AG04450 (cell line): ENCODE results near the gene YPEL1. TPM values are rescaled to one million over a fixed set of nuclear protein-coding genes. Genes with fewer than 3 reads are reported as not detected.

Source experiments
- CTCF ChIA-PET: fragments of 300-600, 350-600 bp; formaldehyde crosslinking; extraction: SDS; loops from one replicate; lab custom pipeline; 2022; ENCODE audit warnings: antibody characterized with exemption, inconsistent platforms; lab: Charles Lee
- POLR2A ChIA-PET: fragments of 350-600 bp; formaldehyde crosslinking; extraction: SDS; loops from one replicate; lab custom pipeline; 2021; ENCODE audit warnings: antibody characterized with exemption, inconsistent platforms; lab: Yijun Ruan, JAX
- DNase-seq: peaks from one replicate; pipeline ENCODE4 v3.0.0-alpha.2; 2011; ENCODE audit warnings: low read depth, low spot score
- H3K27ac ChIP-seq: one replicate; pipeline ENCODE4 v1.5.1; 2012; ENCODE audit warnings: low read depth, low read length, control low read depth
- H3K27me3 ChIP-seq: one replicate; pipeline ENCODE4 v1.6.0; 2012; ENCODE audit warnings: low read length; ENCODE audit not compliant: control insufficient read depth, insufficient read depth
- H3K4me3 ChIP-seq: 2 replicates; pipeline ENCODE4 v1.5.1; 2011; ENCODE audit warnings: mild to moderate bottlenecking, low read depth, low read length, control low read depth
- H3K9me3 ChIP-seq: 2 replicates; pipeline ENCODE4 v1.5.1; 2012; ENCODE audit warnings: low read length; ENCODE audit not compliant: control insufficient read depth, insufficient read depth
- polyA plus RNA-seq: library from polyadenylated mRNA; depleted of rRNA; stranded (reverse); fragments of >200 nt; gene quantifications from 2 replicates; pipeline ENCODE4 v1.2.3, GENCODE V29; 2011
- TF ChIP-seq, protein P1 (sequence below): IDR thresholded peaks from 2 replicates; pipeline ENCODE4 v1.5.1; 2011; ENCODE audit warnings: low read depth, low read length, control low read depth, inconsistent platforms

Gene YPEL1
- polyA plus RNA-seq, 1 experiment, result 5.5 TPM

DNA sequence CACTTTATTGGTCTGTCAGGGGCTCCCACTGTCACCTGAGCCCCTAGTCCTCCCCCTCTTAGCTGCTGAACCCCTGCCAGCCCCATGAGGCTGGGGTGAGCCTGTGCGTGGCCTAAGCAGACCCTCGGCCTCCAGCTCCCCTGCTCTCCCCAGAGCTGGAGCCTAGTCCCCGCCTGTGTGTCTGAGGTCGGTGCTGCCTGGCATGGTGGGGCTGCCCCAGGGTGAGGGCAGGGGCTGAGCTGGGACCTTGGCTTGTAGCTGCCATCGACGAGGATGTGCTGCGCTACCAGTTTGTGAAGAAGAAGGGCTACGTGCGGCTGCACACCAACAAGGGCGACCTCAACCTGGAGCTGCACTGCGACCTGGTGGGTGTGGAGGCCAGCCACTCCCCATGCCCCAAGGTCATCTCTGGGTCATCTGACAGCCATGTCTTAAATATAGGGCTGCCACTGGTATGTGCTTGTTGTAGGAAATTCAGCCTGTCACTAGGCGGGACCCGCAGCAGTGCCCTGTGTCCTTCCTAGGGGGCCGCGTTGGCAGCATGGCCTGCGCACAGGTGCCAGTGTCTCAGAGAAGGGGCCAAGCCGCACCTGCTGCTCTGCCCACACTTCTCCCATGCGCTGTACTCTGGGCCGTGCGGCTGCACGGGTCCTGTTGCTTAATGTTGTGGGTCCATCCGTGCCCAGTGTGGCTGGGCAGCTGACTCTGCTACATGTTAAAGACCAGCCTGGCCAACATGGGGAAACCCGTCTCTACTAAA is 48.8 kb downstream of the YPEL1 start:
- no peak for DNase-seq
- H3K27ac ChIP-seq, result no peak overlapping the region
- no peaks in the 10 kb centered on the region for H3K27me3 ChIP-seq
- CTCF ChIA-PET, result no interaction called here
- TF ChIP-seq, protein P1, sequence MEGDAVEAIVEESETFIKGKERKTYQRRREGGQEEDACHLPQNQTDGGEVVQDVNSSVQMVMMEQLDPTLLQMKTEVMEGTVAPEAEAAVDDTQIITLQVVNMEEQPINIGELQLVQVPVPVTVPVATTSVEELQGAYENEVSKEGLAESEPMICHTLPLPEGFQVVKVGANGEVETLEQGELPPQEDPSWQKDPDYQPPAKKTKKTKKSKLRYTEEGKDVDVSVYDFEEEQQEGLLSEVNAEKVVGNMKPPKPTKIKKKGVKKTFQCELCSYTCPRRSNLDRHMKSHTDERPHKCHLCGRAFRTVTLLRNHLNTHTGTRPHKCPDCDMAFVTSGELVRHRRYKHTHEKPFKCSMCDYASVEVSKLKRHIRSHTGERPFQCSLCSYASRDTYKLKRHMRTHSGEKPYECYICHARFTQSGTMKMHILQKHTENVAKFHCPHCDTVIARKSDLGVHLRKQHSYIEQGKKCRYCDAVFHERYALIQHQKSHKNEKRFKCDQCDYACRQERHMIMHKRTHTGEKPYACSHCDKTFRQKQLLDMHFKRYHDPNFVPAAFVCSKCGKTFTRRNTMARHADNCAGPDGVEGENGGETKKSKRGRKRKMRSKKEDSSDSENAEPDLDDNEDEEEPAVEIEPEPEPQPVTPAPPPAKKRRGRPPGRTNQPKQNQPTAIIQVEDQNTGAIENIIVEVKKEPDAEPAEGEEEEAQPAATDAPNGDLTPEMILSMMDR, result no peak
- H3K4me3 ChIP-seq, result no peak overlapping the region
- H3K9me3 ChIP-seq, result no peaks in the 10 kb centered on the region; the same call in 1 of the 2 replicates
- POLR2A ChIA-PET, result no interaction called here

GRCh38 chr22:21686193-21686608 is 49.4 kb downstream of the YPEL1 start:
- ChIA-PET POLR2A (no interaction called here), CTCF (no interaction called here)
- Histone ChIP-seq H3K27me3 (no peaks in the 10 kb centered on the region), H3K27ac (no peak overlapping the region), H3K9me3 (no peaks in the 10 kb centered on the region; the same call in 1 of the 2 replicates), H3K4me3 (no peak overlapping the region)
- TF ChIP-seq, protein P1, result no peak
- no peak for DNase-seq

DNA sequence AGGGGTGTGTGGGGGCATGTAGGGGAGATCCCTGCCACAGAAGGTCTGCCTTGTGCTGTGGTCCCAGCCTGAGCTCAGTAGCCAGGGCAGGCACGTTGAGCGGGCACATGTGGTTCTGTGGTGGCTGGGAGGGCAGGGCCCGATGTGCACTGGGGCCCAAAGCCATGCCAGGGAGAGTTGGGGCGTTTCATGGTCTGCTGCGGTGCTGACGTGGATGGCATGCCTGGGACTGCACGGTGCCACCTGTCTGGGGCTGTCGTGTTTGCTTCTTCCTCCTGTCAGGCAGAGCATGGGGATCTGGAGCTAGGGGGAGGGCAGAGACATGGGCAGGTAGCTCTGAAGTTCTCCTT is 50.5 kb downstream of the YPEL1 start:
- TF ChIP-seq, protein P1, result no peak
- no peak overlapping the region for H3K4me3 ChIP-seq
- DNase-seq, result no peak
- CTCF ChIA-PET, result no interaction called here
- no peaks in the 10 kb centered on the region; the same call in 1 of the 2 replicates for H3K9me3 ChIP-seq
- POLR2A ChIA-PET, result no interaction called here
- H3K27me3 ChIP-seq, result no peaks in the 10 kb centered on the region
- H3K27ac ChIP-seq, result no peak overlapping the region

DNA sequence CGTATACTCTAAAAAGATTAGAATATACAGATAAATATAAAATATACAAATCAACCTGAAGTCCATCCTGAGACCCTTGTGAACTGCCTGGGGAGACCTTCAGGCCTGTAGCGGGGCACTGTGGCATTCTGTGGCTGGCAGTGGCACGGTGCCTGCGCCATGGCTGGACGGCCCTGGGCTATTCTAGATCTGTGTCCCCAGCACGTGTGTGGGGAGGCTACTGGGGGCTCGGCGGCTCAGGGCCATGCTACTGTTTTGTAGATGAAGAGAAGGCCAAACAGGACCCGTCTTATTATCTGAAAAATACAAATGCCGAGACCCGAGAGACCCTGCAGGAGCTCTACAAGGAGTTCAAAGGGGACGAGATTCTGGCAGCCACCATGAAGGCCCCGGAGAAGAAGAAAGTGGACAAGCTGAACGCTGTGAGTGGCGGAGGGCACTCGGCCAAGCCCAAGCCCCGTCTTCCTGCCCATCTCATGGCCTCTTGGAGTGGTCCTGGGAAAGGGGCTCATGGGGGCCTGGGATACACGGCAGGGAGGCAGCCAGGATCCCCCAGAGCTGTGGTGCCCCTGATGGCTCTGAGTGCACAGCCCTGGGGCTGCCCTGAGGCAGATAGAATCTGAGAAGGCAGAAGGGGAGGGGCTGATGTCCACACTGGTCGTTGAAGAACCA is 51.0 kb downstream of the YPEL1 start:
- TF ChIP-seq, protein P1, result no peak
- Histone ChIP-seq H3K27me3 (no peaks in the 10 kb centered on the region), H3K9me3 (no peaks in the 10 kb centered on the region; the same call in 1 of the 2 replicates), H3K27ac (no peak overlapping the region), H3K4me3 (no peak overlapping the region)
- POLR2A ChIA-PET, result no interaction called here
- CTCF ChIA-PET, result no interaction called here
- DNase-seq, result no peak

- no peaks in the 10 kb centered on the region; the same call in 1 of the 2 replicates for H3K9me3 ChIP-seq
- CTCF ChIA-PET, result no interaction called here
- no peak for DNase-seq
- H3K27ac ChIP-seq, result no peak overlapping the region
- POLR2A ChIA-PET, result no interaction called here
- H3K27me3 ChIP-seq, result no peaks in the 10 kb centered on the region
- TF ChIP-seq, protein P1, result no peak
- H3K4me3 ChIP-seq, result no peak overlapping the region
Measured at GRCh38 chr22:21683401-21683811, 52.2 kb downstream of the YPEL1 start.
